ENCODE measurements around the gene MUSTN1.

- TF ChIP-seq EZH2 (IDR thresholded peaks at IDR 0.05; ENCODE audit: borderline replicate concordance, low read length) (no peak), CTCF (conservative IDR thresholded peaks at IDR 0.05 in 1 of 2, IDR thresholded peaks at IDR 0.05 in 1 of 2; ENCODE audit: extremely low read depth in 1 of 2, insufficient read depth in 1 of 2, low read depth in 1 of 2, low read length in 2 of 2) (no peak)
Observed at GRCh38 chr3:52791928-52792327, 42.9 kb downstream of the MUSTN1 start.

Data from mammary epithelial cell (primary cell).